ENCODE data around the gene ACOT4. TPM values are rescaled to one million over a fixed set of nuclear protein-coding genes. Genes with fewer than 3 reads are reported as not detected.
"Not testable (repeated sequence)": the region's sequence is repeated elsewhere in the genome, so short reads cannot be mapped to it uniquely, and the experiment has no call there.

Gene ACOT4
- not detected for polyA plus RNA-seq (2012; ENCODE audit: insufficient read depth, insufficient read length)

DNA sequence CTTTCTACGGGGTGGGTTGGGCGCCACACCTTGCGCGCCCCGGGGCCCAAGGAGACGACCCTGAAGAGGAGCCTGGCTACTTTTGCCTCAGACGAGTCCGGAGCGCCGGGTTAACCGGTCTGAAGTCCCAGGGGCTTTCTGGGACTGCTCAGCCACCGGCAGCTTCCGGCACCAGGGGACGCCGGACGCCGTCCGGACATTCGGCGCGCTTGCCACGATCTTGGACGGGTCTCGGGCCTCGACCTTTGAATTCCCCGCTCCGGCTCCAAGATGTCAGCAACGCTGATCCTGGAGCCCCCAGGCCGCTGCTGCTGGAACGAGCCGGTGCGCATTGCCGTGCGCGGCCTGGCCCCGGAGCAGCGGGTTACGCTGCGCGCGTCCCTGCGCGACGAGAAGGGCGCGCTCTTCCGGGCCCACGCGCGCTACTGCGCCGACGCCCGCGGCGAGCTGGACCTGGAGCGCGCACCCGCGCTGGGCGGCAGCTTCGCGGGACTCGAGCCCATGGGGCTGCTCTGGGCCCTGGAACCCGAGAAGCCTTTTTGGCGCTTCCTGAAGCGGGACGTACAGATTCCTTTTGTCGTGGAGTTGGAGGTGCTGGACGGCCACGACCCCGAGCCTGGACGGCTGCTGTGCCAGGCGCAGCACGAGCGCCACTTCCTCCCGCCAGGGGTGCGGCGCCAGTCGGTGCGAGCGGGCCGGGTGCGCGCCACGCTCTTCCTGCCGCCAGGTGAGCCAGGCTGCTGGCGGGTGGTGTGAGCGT is at the start of gene ACOT4:
Gene ACOT4 (plus strand): TSS at position 184 of the 760 bp plus-strand sequence. CDS start 87 bp downstream, at position 271.
- H3K4me3 ChIP-seq (ENCODE audit: low read length): no peak within 1 kb of the TSS
- no peak for DNase-seq (ENCODE audit: low read depth, low spot score)

DNA sequence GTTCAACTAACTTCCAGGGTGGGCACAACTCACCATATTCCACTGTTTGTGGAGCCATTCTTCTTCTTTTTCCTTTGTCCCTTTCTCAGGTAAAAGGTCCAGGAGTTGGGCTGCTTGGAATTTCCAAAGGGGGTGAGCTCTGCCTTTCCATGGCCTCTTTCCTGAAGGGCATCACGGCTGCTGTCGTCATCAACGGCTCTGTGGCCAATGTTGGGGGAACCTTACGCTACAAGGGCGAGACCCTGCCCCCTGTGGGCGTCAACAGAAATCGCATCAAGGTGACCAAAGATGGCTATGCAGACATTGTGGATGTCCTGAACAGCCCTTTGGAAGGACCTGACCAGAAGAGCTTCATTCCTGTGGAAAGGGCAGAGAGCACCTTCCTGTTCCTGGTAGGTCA is 48.7 kb upstream of the ACOT4 start:
- DNase-seq (ENCODE audit: low read depth, low spot score); H3K4me3 ChIP-seq (ENCODE audit: low read length): not testable (repeated sequence)

GRCh38 chr14:73545353-73545752 is 46.3 kb upstream of the ACOT4 start:
- not testable (repeated sequence) for H3K4me3 ChIP-seq (ENCODE audit: low read length); DNase-seq (ENCODE audit: low read depth, low spot score)

DNA sequence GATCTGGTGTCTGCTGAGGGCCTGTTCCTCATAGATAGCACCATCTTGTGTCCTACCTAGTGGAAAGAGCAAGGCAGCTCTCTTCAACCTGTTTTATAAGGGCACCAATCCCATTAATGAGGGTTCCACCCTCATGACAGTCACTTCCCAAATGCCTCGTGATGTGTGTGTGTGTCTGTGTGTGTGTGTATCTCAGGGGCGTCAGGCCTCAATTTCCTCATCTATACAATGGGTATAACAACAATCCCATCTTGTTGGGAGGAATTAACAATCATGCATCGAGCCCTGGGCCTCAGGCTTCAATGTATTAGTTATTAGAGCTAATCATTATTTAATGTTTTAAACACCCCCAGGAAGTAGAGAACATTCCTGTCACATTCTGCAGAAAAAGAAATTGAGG is 42.6 kb upstream of the ACOT4 start:
- H3K4me3 ChIP-seq (ENCODE audit: low read length); DNase-seq (ENCODE audit: low read depth, low spot score): not testable (repeated sequence)

DNA sequence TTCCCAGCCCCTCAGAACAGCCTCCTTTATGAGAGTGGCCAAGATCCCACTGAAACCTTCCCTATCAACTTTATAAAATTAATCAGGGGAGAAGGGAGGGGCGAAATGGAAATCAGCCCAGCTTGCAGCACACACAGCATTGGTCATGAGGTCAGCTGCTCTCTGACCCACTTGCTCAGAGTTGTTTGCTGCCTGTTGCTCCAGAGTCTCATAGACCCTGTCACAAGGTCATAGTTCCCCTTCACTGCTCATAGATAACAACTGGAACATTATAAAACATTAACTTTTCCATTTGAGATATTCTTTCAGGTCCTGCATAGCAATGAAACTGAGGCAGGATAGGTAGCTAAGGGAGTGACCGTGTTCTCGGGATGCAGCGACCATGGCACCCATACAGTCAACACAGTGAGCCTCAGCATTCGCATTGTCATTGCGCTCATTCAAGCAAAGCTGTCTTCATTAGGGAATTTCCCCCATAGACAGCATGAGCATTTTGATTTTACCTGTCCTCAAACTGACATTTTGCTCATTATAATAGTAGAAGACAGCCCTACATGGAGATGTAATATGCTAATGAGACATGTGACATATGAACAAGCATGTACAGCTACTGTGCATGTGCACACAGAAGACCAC is 41.7 kb upstream of the ACOT4 start:
- not testable (repeated sequence) for DNase-seq (ENCODE audit: low read depth, low spot score); H3K4me3 ChIP-seq (ENCODE audit: low read length)

- no peak overlapping the region for H3K4me3 ChIP-seq (ENCODE audit: low read length)
- no peak for DNase-seq (ENCODE audit: low read depth, low spot score)
These were observed 37.8 kb upstream of the ACOT4 start for GRCh38 chr14:73553845-73554244.

DNA sequence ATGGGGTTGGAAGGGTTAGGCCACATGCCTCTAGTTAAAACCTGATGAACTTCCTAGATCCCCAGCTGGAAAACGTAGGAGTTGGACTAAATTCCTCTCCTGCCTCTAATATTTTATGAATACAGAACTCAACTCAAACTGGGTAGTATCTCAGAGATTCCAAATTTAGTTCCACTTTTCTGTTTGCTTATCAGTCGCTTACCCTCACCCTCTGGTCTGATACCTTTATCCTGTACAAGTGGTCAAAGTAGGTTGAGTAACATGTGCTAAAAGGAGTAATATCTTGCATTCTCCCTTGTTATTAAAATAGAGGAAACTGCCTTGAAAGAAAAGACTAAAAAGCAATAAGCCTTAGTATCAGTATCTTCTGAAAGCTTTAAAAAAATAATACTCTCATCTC is 34.5 kb upstream of the ACOT4 start:
- not testable (repeated sequence) for H3K4me3 ChIP-seq (ENCODE audit: low read length); DNase-seq (ENCODE audit: low read depth, low spot score)

GRCh38 chr14:73558238-73558637 is 33.4 kb upstream of the ACOT4 start:
- H3K4me3 ChIP-seq (ENCODE audit: low read length); DNase-seq (ENCODE audit: low read depth, low spot score): not testable (repeated sequence)

DNA sequence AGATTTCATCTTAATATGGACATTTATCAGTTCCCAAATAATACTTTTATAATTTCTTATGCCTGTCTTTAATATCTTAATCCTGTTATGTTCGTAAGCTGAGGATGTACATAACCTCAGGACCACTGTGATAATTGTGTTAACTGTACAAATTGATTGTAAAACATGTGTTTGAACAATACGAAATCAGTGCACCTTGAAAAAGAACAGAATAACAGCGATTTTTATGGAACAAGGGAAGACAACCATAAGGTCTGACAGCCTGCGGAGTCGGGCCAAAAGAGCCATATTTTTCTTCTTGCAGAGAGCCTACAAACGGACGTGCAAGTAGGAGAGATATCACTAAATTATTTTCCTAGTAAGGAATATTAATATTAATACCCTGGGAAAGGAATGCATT is 29.4 kb upstream of the ACOT4 start:
- not testable (repeated sequence) for H3K4me3 ChIP-seq (ENCODE audit: low read length); DNase-seq (ENCODE audit: low read depth, low spot score)

DNA sequence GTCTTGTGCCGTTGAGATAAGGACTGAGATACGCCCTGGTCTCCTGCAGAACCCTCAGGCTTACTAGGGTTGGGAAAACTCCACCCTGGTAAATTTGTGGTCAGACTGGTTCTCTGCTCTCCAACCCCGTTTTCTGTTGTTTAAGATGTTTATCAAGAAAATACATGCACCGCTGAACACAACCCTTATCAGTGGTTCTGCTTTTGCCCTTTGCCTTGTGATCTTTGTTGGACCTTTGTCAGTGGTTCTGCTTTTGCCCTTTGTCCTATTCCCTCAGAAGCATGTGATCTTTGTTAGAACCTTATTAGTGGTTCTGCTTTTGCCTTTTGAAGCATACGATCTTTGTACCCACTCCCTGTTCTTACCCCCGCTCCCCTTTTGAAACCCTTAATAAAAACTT is 29.0 kb upstream of the ACOT4 start:
- not testable (repeated sequence) for DNase-seq (ENCODE audit: low read depth, low spot score); H3K4me3 ChIP-seq (ENCODE audit: low read length)

GRCh38 chr14:73566431-73566830 is 25.2 kb upstream of the ACOT4 start:
- DNase-seq (ENCODE audit: low read depth, low spot score); H3K4me3 ChIP-seq (ENCODE audit: low read length): not testable (repeated sequence)

DNA sequence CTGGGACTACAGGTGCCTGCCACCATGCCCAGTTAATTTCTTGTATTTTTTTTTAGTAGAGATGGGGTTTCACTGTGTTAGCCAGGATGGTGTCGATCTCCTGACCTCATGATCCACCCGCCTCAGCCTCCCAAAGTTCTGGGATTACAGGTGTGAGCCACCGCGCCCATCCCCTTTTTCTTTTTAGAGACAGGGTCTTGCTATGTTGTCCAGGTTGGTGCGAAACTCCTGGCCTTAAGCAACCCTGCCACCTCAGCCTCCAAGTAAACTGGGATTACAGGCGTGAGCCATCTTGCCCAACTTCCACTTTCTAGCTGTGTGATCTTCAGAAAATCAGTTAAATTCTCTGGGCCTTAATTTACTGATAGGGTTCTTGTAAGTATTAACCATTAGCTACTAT is 24.7 kb upstream of the ACOT4 start:
- not testable (repeated sequence) for DNase-seq (ENCODE audit: low read depth, low spot score); H3K4me3 ChIP-seq (ENCODE audit: low read length)

DNA sequence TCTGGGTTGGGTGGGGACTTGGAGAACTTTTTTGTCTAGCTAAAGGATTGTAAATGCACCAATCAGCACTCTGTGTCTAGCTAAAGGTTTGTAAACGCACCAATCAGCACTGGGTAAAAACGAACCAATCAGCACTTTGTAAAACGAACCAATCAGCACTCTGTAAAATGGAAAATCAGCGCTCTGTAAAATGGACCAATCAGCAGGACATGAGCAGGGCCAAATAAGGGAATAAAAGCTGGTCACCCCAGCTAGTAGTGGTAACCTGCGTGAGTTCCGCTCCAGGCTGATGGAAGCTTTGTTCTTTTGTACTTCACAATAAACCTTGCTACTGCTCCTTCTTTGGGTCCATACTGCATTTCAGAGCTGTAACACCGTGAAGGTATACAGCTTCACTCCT is 24.3 kb upstream of the ACOT4 start:
- H3K4me3 ChIP-seq (ENCODE audit: low read length): no peak overlapping the region

DNA sequence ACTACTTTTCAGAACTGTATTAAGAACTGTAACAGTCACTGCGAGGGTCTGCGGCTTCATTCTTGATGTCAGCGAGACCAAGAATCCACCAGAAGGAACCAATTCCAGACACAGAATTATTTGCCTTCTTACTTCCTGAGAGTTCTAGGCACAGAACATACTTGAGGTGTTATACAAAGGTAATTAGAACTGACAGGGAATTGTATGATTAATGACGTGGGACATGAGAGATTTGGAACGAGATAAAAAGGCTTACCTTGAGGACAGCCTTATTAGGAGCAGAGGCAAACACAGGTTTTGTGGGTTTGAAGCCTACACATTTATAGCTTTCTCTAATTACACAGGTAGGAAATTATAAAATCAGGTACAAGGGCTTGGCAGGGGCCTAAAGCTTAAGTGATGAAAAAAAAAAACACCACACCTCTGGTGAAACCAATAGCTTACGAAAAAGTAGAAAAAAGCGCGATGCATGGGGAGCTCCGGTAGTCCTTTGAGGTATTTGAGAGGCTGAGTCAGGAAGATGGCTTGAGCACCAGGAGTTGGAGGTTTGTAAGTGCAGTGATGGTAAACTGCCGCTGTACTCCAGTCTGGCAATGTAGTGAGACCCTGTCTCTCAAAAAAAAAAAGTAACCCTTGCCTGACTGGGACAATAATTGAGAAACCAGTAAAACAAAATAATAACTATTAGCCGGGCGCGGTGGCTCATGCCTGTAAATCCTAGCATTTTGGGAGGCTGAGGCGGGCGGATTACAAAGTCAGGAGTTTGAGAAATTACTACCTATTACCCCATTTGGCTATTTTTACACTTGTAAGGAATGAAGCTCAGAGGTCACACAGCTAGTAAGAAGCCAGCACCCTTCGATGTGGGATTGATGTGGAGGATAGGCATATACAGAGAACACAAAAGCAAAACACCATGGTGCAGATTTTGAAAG is 23.5 kb upstream of the ACOT4 start:
- H3K4me3 ChIP-seq (ENCODE audit: low read length): no peak overlapping the region
- DNase-seq (ENCODE audit: low read depth, low spot score): no peak

More for the DNA sequence above, 24.3 kb upstream of the ACOT4 start:
- no peak for DNase-seq (ENCODE audit: low read depth, low spot score)

DNA sequence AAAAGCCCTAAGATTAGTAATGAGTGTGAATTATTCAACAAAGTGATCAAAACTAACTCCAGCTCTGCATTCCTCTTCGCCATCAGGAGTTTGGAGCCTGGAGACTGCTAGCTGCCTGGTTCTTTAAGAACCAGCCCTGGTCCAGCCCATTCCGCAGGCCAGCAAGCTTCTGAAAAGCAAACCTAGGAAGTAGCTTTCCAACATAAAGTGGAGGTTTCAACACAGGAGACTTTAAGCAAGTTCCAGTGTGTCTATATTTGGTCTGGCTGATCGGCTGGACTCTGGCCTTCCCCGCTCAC is 22.8 kb upstream of the ACOT4 start:
- H3K4me3 ChIP-seq (ENCODE audit: low read length): not testable (repeated sequence)

GRCh38 chr14:73569185-73569958 is 22.3 kb upstream of the ACOT4 start, which contains the start of gene ACOT2:
ACOT2 (plus strand) TSS chr14:73569213; CDS start chr14:73569241, 28 bp downstream.
- not testable (repeated sequence) for DNase-seq (ENCODE audit: low read depth, low spot score); H3K4me3 ChIP-seq (ENCODE audit: low read length)

More for the DNA sequence above, 22.8 kb upstream of the ACOT4 start:
- not testable (repeated sequence) for DNase-seq (ENCODE audit: low read depth, low spot score)

DNA sequence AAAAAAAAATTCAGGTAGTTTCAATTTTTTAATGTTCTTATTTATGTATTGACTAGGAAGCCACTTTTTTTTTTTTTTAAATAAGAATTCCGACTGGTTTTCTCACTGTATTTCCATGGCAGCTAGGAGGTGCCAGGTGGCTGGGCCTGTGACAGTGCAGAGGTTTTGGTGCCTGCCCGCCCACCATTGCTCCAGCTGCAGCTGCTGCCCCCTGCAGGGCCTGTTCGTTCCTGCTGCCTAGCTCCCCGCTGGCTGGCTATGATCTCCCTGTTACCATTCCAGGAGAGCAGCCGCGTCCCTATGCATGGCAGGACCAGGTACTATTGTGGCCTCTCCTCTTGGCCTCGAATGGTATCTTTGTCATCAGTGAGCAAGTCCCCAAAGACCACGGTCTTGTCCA is 20.8 kb upstream of the ACOT4 start:
- H3K4me3 ChIP-seq (ENCODE audit: low read length); DNase-seq (ENCODE audit: low read depth, low spot score): not testable (repeated sequence)

GRCh38 chr14:73573034-73573433 is 18.6 kb upstream of the ACOT4 start:
- not testable (repeated sequence) for H3K4me3 ChIP-seq (ENCODE audit: low read length); DNase-seq (ENCODE audit: low read depth, low spot score)

DNA sequence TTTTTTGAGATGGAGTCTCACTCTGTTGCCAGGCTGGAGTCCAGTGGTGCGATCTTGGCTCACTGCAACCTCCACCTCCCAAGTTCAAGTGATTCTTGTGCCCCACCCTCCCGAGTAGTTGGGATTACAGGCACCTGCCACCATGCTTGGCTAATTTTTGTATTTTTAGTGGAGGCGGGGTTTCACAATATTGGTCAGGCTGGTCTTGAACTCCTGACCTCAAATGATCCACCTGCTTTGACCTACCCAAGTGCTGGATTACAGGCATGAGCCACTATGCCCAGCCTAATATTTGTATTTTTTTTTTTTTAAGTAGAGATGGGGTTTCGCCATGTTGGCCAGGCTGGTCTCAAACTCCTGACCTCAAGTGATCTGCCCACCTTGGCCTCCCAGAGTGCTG is 17.9 kb upstream of the ACOT4 start:
- DNase-seq (ENCODE audit: low read depth, low spot score); H3K4me3 ChIP-seq (ENCODE audit: low read length): not testable (repeated sequence)

Data from Jurkat, Clone E6-1 (cell line).